Activated CD8-positive, alpha-beta T cell treated with anti-CD3 and anti-CD28 coated beads, Interleukin-2, amount 10 ng/mL, durations not matched to agents 7 days and 5 days (primary cell): Measurements from ENCODE around the gene GLIS2. TPM values are rescaled to one million over a fixed set of nuclear protein-coding genes. Genes with fewer than 3 reads are reported as not detected.

Experiments used
- ATAC-seq: fragments of 150-1000 bp; cut with Tn5 transposase; one replicate; pipeline ENCODE4 v1.10.0; 2021; ENCODE audit warnings: moderate library complexity
- CTCF ChIA-PET: fragments of 350-600 bp; sonication (Branson Sonifier 250); formaldehyde crosslinking; loops from one replicate; lab custom pipeline; 2021; ENCODE audit warnings: antibody characterized with exemption; lab: Charles Lee
- POLR2A ChIA-PET: fragments of 350-600 bp; sonication (Branson Sonifier 250); formaldehyde crosslinking; loops from one replicate; lab custom pipeline; 2021; ENCODE audit warnings: antibody characterized with exemption; lab: Charles Lee
- DNase-seq: peaks from one replicate; pipeline ENCODE4 v3.0.0-alpha.2; 2020
- H3K27ac Mint-ChIP-seq: one replicate; pipeline ENCODE4 v1.8.0; 2021; ENCODE audit warnings: mild to moderate bottlenecking, mixed read lengths
- H3K27me3 Mint-ChIP-seq: one replicate; pipeline ENCODE4 v1.8.0; 2021; ENCODE audit warnings: low read depth, mixed read lengths
- H3K36me3 Mint-ChIP-seq: one replicate; pipeline ENCODE4 v1.8.0; 2021; ENCODE audit warnings: low read depth, mixed read lengths
- H3K4me1 Mint-ChIP-seq: one replicate; pipeline ENCODE4 v1.8.0; 2021; ENCODE audit warnings: low read depth, mixed read lengths
- H3K4me3 Mint-ChIP-seq: one replicate; pipeline ENCODE4 v1.8.0; 2021; ENCODE audit warnings: mild to moderate bottlenecking, mixed read lengths
- H3K9me3 Mint-ChIP-seq: one replicate; pipeline ENCODE4 v1.8.0; 2022; ENCODE audit warnings: mixed read lengths; ENCODE audit not compliant: insufficient read depth
- total RNA-seq, 2 experiments: library from RNA; stranded (reverse); gene quantifications; one replicate each; pipeline ENCODE4 v1.2.3, GENCODE V29; 2021

GLIS2 gene
- total RNA-seq, 2 experiments from 2014 or later: 0.16 TPM

DNA sequence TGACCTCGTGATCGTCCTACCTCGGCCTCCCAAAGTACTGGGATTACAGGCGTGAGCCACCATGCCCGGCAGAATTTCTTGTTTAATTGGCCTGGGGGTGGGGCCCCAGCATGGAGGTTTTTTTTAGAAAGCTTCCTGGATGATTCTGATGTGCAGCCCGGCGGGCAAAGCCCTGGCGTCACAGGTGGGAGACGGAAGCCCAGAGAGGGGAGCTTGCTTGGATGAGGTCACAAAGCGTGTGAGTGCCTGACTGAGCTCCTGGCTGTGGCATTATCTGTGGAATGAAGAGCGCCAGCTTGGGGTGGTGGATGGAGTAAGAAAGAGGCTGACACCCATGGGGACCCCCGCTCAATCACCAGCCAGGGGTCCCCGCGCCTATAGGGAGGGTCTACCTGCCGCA is 59.9 kb downstream of the GLIS2 start:
- ChIA-PET CTCF (interaction anchor here (1.0 to 1.2 kb wide), 2 partner anchors 29 to 87 kb away, joined by 3 to 6 read pairs; no protein-coding TSS in a partner anchor), POLR2A (interaction anchor here (0.6 kb wide), 1 partner anchor 29 kb away, joined by 3 read pairs; no protein-coding TSS in a partner anchor)
- no peak for DNase-seq
- no peaks in the 10 kb centered on the region for H3K9me3 Mint-ChIP-seq
- H3K27me3 Mint-ChIP-seq: no peaks in the 10 kb centered on the region
- H3K36me3 Mint-ChIP-seq: no peaks in the 10 kb centered on the region
- no peak for ATAC-seq
- H3K4me3 Mint-ChIP-seq: no peak overlapping the region
- H3K4me1 Mint-ChIP-seq: peaks cover 2% of the 10 kb centered on the region
- H3K27ac Mint-ChIP-seq: no peak overlapping the region

DNA sequence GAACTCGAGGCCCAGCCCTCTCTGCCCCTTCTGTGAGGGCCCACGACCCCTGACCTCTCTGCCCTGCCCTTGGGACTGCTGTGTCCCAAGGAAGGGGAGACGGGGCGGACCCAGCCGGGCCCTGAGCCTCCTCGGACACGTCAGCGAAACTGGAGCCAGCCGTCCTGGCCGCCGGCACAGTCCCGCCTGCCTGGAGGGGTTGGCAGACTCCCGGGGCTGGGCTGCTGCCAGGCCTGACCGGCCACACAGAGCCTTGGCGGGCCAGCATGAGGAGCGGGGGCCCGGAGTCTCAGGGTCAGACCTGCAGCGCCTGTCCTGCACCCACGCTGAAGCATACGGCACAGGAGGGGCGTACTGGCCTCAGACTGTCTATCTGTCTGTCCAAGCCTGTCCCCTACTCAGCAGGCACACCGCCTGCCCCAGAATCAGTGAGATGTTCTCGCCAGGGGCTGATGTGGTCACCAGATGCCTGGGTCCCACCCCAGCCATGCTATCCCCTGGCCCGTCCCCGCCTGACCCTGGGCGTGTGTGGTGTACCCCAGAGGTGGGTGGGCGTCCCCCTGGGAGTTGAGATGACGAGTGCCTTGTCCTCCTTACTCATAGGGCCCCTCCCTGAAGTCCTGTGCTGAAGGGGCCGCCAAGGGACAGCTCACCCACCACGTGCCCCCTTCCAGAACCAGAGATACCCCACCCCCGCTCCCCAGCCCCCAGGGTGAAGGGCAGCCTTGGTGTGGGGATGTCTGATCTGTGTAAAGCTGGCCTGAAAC is 60.4 kb downstream of the GLIS2 start:
- Mint-ChIP-seq H3K4me1 (peaks cover 2% of the 10 kb centered on the region), H3K9me3 (no peaks in the 10 kb centered on the region), H3K36me3 (no peaks in the 10 kb centered on the region), H3K4me3 (no peak overlapping the region), H3K27ac (no peak overlapping the region), H3K27me3 (no peaks in the 10 kb centered on the region)
- ATAC-seq (no peak), DNase-seq (no peak)
- CTCF ChIA-PET: interaction anchor here (1.2 kb wide), 1 partner anchor 88 kb away, joined by 3 read pairs; no protein-coding TSS in a partner anchor
- POLR2A ChIA-PET: no interaction called here

DNA sequence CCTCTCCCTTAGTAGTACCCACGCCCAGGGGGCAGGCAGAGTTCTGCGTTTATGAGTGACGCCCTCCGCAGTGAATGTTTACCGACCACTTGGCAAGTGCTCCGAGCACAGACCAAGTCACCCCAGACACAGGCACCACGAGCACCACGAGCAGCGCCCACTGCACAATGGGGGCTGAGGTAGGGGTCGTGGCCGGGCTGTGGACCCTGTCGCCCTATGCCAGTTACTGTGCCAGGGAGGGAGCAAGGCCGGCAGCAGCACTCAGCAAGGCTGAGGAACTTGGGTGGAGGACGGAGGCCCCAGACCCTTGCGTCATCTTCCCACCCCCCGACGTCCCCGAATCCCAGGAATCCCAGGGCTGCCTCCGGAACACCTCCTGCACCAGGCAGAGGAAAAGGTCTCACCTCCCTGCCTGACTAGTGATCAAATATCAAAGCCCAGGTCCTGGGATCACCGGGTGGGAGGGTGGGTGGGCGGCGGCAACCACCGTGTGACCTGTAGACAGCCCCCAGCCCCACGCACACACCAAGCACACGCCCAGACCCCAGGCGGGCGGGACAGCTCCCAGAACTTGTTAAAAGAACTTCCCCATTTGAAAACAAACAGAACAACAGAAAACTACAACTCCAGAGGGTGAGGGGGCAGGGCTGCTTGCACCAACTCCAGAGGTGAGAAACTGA is 61.2 kb downstream of the GLIS2 start:
- ATAC-seq (no peak), DNase-seq (no peak)
- Mint-ChIP-seq H3K9me3 (no peaks in the 10 kb centered on the region), H3K27ac (no peak overlapping the region), H3K4me1 (peaks cover 2% of the 10 kb centered on the region), H3K36me3 (no peaks in the 10 kb centered on the region), H3K4me3 (no peak overlapping the region), H3K27me3 (no peaks in the 10 kb centered on the region)
- POLR2A ChIA-PET: no interaction called here
- CTCF ChIA-PET: interaction anchor here (1.1 to 2.5 kb wide), 2 partner anchors 26 to 27 kb away, joined by 4 to 7 read pairs; no protein-coding TSS in a partner anchor

DNA sequence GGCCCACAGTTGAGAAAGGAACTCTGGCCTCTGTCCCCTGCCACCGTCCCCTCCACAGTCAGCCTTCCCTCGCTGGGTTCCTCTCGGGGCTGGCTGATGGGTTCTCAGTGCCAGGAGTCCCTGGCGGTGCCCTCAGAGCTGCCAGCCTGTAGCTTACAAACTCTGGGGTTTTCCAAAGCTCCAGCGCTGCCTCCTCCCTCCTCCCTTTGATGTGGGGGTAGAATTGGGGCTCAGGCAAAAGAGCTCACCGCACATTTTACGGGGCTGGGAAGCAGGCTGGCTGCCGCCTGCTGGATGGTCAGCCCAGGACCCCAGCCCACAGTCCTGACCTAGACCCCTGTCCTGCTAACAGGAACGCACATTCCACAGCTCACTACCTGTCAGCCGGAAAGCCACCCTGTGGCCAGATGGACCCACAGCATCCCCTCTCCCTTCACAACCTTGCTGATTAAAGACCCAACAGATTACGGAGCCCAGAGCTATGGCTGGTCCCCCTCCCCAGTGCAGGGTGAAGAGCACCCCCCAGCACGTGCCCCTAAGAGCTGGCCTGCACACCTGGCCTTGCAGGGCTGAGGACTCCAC is 61.8 kb downstream of the GLIS2 start:
- ATAC-seq: no peak
- CTCF ChIA-PET: interaction anchor here (1.1 to 2.5 kb wide), 2 partner anchors 25 to 27 kb away, joined by 4 to 7 read pairs; no protein-coding TSS in a partner anchor
- no peak overlapping the region for H3K27ac Mint-ChIP-seq

DNA sequence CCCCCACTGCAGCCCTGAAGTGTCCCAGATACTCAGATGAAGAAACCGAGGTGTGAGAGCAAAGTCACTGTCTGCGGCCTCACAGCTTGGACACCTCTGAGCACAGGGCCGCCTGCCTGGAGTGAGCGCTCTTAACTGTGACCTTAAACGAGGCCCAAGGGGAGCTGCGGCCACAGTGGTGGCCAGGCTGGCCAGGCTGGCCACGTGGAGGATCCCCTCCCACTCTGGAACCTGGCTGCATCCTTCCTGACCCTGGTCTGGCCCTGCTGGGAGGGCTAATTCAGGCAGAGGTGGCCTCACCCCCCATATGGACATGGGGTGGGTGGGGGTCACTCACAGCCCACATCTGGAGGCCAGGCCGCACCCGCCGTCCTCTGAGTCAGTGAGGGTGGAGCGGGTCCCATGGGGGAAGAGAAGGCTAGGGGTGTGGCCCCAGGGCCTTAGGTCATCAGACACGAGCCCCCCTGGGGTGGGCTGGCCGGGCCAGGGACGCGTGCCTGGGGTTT is 62.3 kb downstream of the GLIS2 start:
- CTCF ChIA-PET: interaction anchor here (1.1 to 2.5 kb wide), 2 partner anchors 24 to 26 kb away, joined by 4 to 7 read pairs; no protein-coding TSS in a partner anchor
- H3K27ac Mint-ChIP-seq: no peak overlapping the region

More for the DNA sequence above, 61.8 kb downstream of the GLIS2 start:
- H3K9me3 Mint-ChIP-seq: no peaks in the 10 kb centered on the region
- no peaks in the 10 kb centered on the region for H3K27me3 Mint-ChIP-seq
- no peak for DNase-seq
- H3K4me1 Mint-ChIP-seq: no peaks in the 10 kb centered on the region
- H3K36me3 Mint-ChIP-seq: no peaks in the 10 kb centered on the region
- POLR2A ChIA-PET: no interaction called here
- H3K4me3 Mint-ChIP-seq: no peak overlapping the region

DNA sequence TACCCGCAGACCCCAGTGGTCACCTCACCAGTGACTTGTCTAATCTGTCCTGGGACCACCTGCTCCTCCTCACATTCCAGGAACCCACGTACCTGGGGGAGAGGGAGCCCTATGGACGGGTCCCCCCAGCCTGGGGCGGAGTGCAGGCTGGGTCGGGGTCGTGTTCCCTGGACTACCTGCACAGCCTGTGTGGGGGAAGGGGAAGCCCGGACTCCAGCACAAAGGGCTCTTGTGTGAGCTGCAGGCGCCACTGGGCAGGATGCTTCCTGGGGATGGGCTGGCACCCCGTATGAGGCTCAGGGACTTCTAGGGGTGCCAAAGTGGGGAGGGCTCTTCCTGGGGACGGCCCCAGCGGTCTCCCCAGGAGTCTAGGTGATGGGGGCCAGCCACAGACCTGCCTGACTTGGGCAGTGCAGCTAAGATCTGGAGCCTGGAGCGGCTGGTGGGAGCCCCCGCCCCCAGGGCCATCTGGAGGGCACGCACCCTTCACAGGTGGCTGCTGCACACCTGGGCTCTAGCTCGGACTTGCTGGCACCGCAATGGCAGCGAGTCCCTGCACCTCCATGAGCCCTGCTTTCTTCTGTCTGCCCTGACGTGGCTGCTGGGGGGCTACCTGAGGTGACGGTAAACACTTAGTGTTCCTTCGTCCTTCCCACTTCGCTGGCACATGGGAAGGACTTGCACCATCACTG is 63.3 kb downstream of the GLIS2 start:
- H3K4me3 Mint-ChIP-seq: no peak overlapping the region
- ChIA-PET POLR2A (interaction anchor here (1.0 to 1.4 kb wide), 2 partner anchors 10 to 13 kb away, joined by 3 read pairs; no protein-coding TSS in a partner anchor), CTCF (interaction anchor here (2.5 kb wide), 1 partner anchor 23 kb away, joined by 7 read pairs; no protein-coding TSS in a partner anchor)
- no peaks in the 10 kb centered on the region for H3K4me1 Mint-ChIP-seq
- no peaks in the 10 kb centered on the region for H3K27me3 Mint-ChIP-seq
- no peaks in the 10 kb centered on the region for H3K36me3 Mint-ChIP-seq
- H3K9me3 Mint-ChIP-seq: no peaks in the 10 kb centered on the region
- ATAC-seq: no peak
- DNase-seq: no peak
- H3K27ac Mint-ChIP-seq: no peak overlapping the region

More for the DNA sequence above, 62.3 kb downstream of the GLIS2 start:
- POLR2A ChIA-PET: interaction anchor here (1.4 kb wide), 1 partner anchor 12 kb away, joined by 3 read pairs; no protein-coding TSS in a partner anchor
- Mint-ChIP-seq H3K9me3 (no peaks in the 10 kb centered on the region), H3K4me3 (no peak overlapping the region), H3K36me3 (no peaks in the 10 kb centered on the region), H3K27me3 (no peaks in the 10 kb centered on the region), H3K4me1 (no peaks in the 10 kb centered on the region)
- ATAC-seq (no peak), DNase-seq (no peak)

DNA sequence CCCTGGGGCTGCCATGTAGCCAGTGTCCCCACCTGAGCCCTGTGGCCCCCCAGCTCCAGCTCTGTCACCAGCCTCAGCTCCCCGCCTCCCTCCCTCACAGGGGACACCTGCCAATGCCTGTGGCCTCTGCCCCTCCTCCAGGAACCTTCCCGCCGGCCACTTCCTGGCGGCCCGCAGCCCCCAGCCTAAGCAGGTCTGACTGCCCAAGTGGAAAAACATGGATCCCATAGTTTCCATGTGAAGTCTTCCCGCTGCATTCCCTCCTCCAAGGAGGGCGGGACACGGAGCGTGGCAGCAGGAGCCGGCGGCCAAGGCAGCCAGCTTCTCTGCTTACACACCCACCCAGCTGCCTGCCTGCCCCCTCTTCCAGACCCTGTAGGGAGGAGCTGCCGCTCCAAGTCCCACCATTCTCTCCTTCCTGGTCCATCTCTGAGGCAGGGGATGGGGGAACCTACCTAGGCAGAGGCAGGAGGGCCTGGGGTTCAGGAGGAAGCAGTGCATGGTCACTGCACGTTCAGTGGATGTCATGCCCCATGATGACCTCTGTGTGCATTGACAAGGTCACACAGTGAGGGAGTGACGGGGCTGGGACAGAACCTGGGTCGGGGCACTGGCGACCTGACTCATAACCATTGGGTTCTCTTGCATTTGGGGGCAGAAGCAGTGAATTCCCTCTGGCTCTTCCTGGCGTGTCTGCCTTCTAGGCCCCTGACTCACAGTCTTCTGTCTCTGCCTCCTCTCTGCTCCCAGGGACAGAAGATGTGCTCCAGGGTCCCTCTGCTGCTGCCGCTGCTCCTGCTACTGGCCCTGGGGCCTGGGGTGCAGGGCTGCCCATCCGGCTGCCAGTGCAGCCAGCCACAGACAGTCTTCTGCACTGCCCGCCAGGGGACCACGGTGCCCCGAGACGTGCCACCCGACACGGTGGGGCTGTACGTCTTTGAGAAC is 64.5 kb downstream of the GLIS2 start:
- peaks cover 4% of the 10 kb centered on the region for H3K36me3 Mint-ChIP-seq
- no peak overlapping the region for H3K4me3 Mint-ChIP-seq
- ChIA-PET POLR2A (interaction anchor here (1.0 kb wide), 1 partner anchor 9 kb away, joined by 3 read pairs; no protein-coding TSS in a partner anchor), CTCF (no interaction called here)
- H3K9me3 Mint-ChIP-seq: no peaks in the 10 kb centered on the region
- no peak for DNase-seq
- no peak overlapping the region for H3K27ac Mint-ChIP-seq
- ATAC-seq: no peak
- H3K4me1 Mint-ChIP-seq: no peaks in the 10 kb centered on the region
- H3K27me3 Mint-ChIP-seq: no peaks in the 10 kb centered on the region

DNA sequence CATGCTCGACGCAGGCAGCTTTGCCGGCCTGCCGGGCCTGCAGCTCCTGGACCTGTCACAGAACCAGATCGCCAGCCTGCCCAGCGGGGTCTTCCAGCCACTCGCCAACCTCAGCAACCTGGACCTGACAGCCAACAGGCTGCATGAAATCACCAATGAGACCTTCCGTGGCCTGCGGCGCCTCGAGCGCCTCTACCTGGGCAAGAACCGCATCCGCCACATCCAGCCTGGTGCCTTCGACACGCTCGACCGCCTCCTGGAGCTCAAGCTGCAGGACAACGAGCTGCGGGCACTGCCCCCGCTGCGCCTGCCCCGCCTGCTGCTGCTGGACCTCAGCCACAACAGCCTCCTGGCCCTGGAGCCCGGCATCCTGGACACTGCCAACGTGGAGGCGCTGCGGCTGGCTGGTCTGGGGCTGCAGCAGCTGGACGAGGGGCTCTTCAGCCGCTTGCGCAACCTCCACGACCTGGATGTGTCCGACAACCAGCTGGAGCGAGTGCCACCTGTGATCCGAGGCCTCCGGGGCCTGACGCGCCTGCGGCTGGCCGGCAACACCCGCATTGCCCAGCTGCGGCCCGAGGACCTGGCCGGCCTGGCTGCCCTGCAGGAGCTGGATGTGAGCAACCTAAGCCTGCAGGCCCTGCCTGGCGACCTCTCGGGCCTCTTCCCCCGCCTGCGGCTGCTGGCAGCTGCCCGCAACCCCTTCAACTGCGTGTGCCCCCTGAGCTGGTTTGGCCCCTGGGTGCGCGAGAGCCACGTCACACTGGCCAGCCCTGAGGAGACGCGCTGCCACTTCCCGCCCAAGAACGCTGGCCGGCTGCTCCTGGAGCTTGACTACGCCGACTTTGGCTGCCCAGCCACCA is 65.4 kb downstream of the GLIS2 start:
- Mint-ChIP-seq H3K27me3 (no peaks in the 10 kb centered on the region), H3K4me1 (no peaks in the 10 kb centered on the region), H3K9me3 (no peaks in the 10 kb centered on the region), H3K36me3 (peaks cover 7% of the 10 kb centered on the region), H3K4me3 (no peak overlapping the region), H3K27ac (no peak overlapping the region)
- ATAC-seq: no peak
- CTCF ChIA-PET: interaction anchor here (0.8 kb wide), 1 partner anchor 22 kb away, joined by 3 read pairs; no protein-coding TSS in a partner anchor
- DNase-seq: no peak
- POLR2A ChIA-PET: no interaction called here

DNA sequence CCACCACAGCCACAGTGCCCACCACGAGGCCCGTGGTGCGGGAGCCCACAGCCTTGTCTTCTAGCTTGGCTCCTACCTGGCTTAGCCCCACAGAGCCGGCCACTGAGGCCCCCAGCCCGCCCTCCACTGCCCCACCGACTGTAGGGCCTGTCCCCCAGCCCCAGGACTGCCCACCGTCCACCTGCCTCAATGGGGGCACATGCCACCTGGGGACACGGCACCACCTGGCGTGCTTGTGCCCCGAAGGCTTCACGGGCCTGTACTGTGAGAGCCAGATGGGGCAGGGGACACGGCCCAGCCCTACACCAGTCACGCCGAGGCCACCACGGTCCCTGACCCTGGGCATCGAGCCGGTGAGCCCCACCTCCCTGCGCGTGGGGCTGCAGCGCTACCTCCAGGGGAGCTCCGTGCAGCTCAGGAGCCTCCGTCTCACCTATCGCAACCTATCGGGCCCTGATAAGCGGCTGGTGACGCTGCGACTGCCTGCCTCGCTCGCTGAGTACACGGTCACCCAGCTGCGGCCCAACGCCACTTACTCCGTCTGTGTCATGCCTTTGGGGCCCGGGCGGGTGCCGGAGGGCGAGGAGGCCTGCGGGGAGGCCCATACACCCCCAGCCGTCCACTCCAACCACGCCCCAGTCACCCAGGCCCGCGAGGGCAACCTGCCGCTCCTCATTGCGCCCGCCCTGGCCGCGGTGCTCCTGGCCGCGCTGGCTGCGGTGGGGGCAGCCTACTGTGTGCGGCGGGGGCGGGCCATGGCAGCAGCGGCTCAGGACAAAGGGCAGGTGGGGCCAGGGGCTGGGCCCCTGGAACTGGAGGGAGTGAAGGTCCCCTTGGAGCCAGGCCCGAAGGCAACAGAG is 66.3 kb downstream of the GLIS2 start:
- H3K27ac Mint-ChIP-seq: no peak overlapping the region
- H3K4me3 Mint-ChIP-seq: no peak overlapping the region
- no peaks in the 10 kb centered on the region for H3K4me1 Mint-ChIP-seq
- ChIA-PET CTCF (interaction anchor here (0.8 kb wide), 1 partner anchor 23 kb away, joined by 3 read pairs; no protein-coding TSS in a partner anchor), POLR2A (no interaction called here)
- H3K27me3 Mint-ChIP-seq: no peaks in the 10 kb centered on the region
- DNase-seq: no peak
- H3K36me3 Mint-ChIP-seq: peaks cover 7% of the 10 kb centered on the region
- H3K9me3 Mint-ChIP-seq: no peaks in the 10 kb centered on the region
- no peak for ATAC-seq
